Nasal cavity respiratory epithelium epithelial cell of viscerocranial mucosa (primary cell): ENCODE data around the gene ADORA2B. TPM values are rescaled to one million over a fixed set of nuclear protein-coding genes. Genes with fewer than 3 reads are reported as not detected.

Experiments used
- total RNA-seq: library from RNA; depleted of rRNA; stranded (reverse); fragments of >200 nt; gene quantifications from 2 replicates; pipeline ENCODE4 v1.2.3, GENCODE V29; 2014

The ADORA2B gene
- total RNA-seq = 36.6 and 38.2 TPM in 2 replicates

GRCh38 chr17:15944759-15945526 lies at the start of gene ADORA2B:
Gene ADORA2B, plus strand, starts transcription at chr17:15945130. Its CDS starts 119 bp downstream, at chr17:15945249.

GRCh38 chr17:15999141-15999973 lies 54.4 kb downstream of the ADORA2B start, which contains the start of the genes TTC19 and ZSWIM7:
Gene TTC19, plus strand, starts transcription at chr17:15999824. Its CDS starts 25 bp downstream, at chr17:15999849.
Gene ZSWIM7, minus strand, starts transcription at chr17:15999704. Its CDS starts 110 bp downstream, at chr17:15999594.

Other genes starting within 250 kb of the ADORA2B start
- gene ZNF286A, start 245.4 kb upstream of the ADORA2B start, total RNA-seq = 32.5 and 35.2 TPM in 2 replicates
- gene TBC1D26, start 212.8 kb upstream of the ADORA2B start, total RNA-seq = under 0.01 and 0.21 TPM in 2 replicates
- 22.1 and 22.6 TPM in 2 replicates for gene ZSWIM7, start 54.6 kb downstream of the ADORA2B start, total RNA-seq
- gene TTC19, start 54.7 kb downstream of the ADORA2B start, total RNA-seq = 51.8 and 55.4 TPM in 2 replicates